K562 (cell line): ENCODE measurements around the gene NOL12. TPM values are rescaled to one million over a fixed set of nuclear protein-coding genes. Genes with fewer than 3 reads are reported as not detected.

Experiments
- DMBX1 ChIP-seq: fragments of 250-450 bp; sonication (Bioruptor Pico); IDR thresholded peaks from 2 replicates; pipeline ENCODE4 v1.8.0; 2022; ENCODE audit warnings: inconsistent platforms, mild to moderate bottlenecking, moderate library complexity, borderline replicate concordance
- EHMT2 ChIP-seq: fragments of 450-650 bp; IDR thresholded peaks from 2 replicates; pipeline ENCODE4 v1.6.1; 2018; ENCODE audit warnings: antibody characterized with exemption
- GABPB1 ChIP-seq: sonication (generic); formaldehyde crosslinking; IDR thresholded peaks from 2 replicates; pipeline ENCODE4 v1.8.0; 2022; ENCODE audit warnings: mild to moderate bottlenecking, missing genetic modification reagents
- NCOA6 ChIP-seq: fragments of 450-650 bp; IDR thresholded peaks from 2 replicates; pipeline ENCODE4 v1.6.1; 2017; ENCODE audit warnings: mild to moderate bottlenecking
- SETDB1 ChIP-seq: IDR thresholded peaks from one replicate; pipeline ENCODE4 v1.6.1; 2012; ENCODE audit warnings: low read length, control low read depth, inconsistent platforms
- TEAD2 ChIP-seq: fragments of 450-650 bp; IDR thresholded peaks from 2 replicates; pipeline ENCODE4 v1.6.1; 2016; ENCODE audit warnings: missing genetic modification characterization, control low read depth, missing compliant biosample characterization
- XRCC5 ChIP-seq: fragments of 200-400 bp; formaldehyde crosslinking; IDR thresholded peaks from 2 replicates; pipeline ENCODE4 v1.6.1; 2017; ENCODE audit warnings: low read depth, mild to moderate bottlenecking, low read length
- ZNF140 ChIP-seq: fragments of 250-450 bp; sonication (Bioruptor Pico); IDR thresholded peaks from 2 replicates; pipeline ENCODE4 v1.8.0; 2021; ENCODE audit warnings: moderate library complexity, mild to moderate bottlenecking, inconsistent platforms
- polyA plus RNA-seq, 8 experiments: library from polyadenylated mRNA; depleted of rRNA in 4 of 8; stranded (reverse) in 5 of 8; unstranded in 3 of 8; fragments of >200 nt; fragmentation: Nextera tagmentation in 2 of 8; fragmentation: Illumina TruSeq in 1 of 8; extraction: Ambion mirVana in 2 of 8; extraction: Trizol in 1 of 8; gene quantifications; 2 replicates each; pipeline versions ENCODE4 v1.2.1 to v1.2.3, GENCODE V29; 2011 to 2014; ENCODE audit warnings: inconsistent platforms in 1 of 8, missing spikeins in 1 of 8
- total RNA-seq, 7 experiments: library from RNA; depleted of rRNA in 6 of 7; stranded (reverse); fragments of >200 nt in 6 of 7; fragmentation: Illumina TruSeq in 2 of 7; extraction: Trizol in 2 of 7; gene quantifications; 2 replicates each; pipeline versions ENCODE4 v1.2.1 to v1.2.3, GENCODE V29; 2011 to 2021; ENCODE audit warnings: low replicate concordance in 1 of 7
- TF ChIP-seq, protein P1 (sequence below): fragments of 450-650 bp; conservative IDR thresholded peaks from 2 replicates; pipeline ENCODE4 v1.6.1; 2016; ENCODE audit warnings: missing genetic modification characterization, low read depth, mild to moderate bottlenecking, control low read depth, missing compliant biosample characterization
- TF ChIP-seq, protein P2 (sequence below): sonication (generic); formaldehyde crosslinking; IDR thresholded peaks from 2 replicates; pipeline ENCODE4 v1.8.0; 2023; ENCODE audit warnings: missing genetic modification reagents, mild to moderate bottlenecking, borderline replicate concordance
- TF ChIP-seq, protein P3 (sequence below): fragments of 450-650 bp; IDR thresholded peaks from one replicate; pipeline ENCODE4 v1.6.1; 2018; ENCODE audit warnings: mild to moderate bottlenecking, moderate library complexity; ENCODE audit not compliant: partially characterized antibody
- TF ChIP-seq, protein P4 (sequence below): sonication (generic); formaldehyde crosslinking; IDR thresholded peaks from 2 replicates; pipeline ENCODE4 v1.8.0; 2022; ENCODE audit warnings: missing genetic modification reagents, mild to moderate bottlenecking, borderline replicate concordance
- TF ChIP-seq, protein P5 (sequence below): sonication (generic); formaldehyde crosslinking; IDR thresholded peaks from 2 replicates; pipeline ENCODE4 v1.8.0; 2022; ENCODE audit warnings: mild to moderate bottlenecking, missing genetic modification reagents

The NOL12 gene
- total and polyA plus RNA-seq, 9 of the 15 experiments (the other 6 are each of a cell fraction or from before 2014, with no cell fraction given): 2.8 to 40.9 (median 28.5) TPM

DNA sequence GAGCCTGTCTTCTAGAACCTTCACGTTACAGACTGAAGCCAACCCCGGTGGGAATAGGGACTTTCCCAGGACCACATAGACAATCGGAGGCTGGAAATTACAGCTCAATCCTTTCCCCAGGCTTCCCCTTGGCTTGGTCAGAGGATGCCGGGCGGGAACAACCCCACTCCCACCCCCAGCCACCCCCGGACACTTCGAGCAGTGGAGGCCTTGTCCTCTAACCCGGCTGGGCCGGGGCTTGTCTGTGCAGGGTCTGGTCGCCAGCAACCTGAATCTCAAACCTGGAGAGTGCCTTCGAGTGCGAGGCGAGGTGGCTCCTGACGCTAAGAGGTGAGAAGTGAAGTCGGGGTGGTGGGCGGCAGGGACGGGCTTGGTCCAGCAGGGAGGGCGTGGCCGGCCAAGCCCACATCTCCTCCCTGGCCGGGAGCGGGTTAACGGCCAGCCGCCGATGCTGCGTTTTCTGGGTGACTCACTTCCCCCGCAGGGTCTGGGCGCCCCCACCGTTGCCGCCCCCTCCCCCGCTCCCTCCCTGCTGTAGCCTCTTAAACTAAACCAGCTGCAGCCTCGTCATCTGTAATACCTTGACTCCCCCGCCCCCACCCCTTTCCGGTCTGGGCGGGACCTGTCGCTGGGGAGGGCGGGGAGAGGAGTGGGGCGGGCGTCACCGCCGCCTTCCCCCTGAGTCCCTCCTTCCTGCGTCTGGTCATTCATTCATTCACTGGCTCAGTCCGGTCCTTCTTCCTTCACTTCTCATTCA, 9.2 kb upstream of the NOL12 start (continued):
- TF ChIP-seq, protein P1, sequence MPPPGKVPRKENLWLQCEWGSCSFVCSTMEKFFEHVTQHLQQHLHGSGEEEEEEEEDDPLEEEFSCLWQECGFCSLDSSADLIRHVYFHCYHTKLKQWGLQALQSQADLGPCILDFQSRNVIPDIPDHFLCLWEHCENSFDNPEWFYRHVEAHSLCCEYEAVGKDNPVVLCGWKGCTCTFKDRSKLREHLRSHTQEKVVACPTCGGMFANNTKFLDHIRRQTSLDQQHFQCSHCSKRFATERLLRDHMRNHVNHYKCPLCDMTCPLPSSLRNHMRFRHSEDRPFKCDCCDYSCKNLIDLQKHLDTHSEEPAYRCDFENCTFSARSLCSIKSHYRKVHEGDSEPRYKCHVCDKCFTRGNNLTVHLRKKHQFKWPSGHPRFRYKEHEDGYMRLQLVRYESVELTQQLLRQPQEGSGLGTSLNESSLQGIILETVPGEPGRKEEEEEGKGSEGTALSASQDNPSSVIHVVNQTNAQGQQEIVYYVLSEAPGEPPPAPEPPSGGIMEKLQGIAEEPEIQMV (tag): no peak
- TF ChIP-seq GABPB1 (CRISPR knock-in tag) (peak; percentile 74; the same call in 1 of the 2 replicates), NCOA6 (no peak), DMBX1 (CRISPR knock-in tag) (no peak), XRCC5 (no peak), TEAD2 (tag) (no peak), EHMT2 (no peak), ZNF140 (CRISPR knock-in tag) (no peak), SETDB1 (no peak)
- TF ChIP-seq, protein P2, sequence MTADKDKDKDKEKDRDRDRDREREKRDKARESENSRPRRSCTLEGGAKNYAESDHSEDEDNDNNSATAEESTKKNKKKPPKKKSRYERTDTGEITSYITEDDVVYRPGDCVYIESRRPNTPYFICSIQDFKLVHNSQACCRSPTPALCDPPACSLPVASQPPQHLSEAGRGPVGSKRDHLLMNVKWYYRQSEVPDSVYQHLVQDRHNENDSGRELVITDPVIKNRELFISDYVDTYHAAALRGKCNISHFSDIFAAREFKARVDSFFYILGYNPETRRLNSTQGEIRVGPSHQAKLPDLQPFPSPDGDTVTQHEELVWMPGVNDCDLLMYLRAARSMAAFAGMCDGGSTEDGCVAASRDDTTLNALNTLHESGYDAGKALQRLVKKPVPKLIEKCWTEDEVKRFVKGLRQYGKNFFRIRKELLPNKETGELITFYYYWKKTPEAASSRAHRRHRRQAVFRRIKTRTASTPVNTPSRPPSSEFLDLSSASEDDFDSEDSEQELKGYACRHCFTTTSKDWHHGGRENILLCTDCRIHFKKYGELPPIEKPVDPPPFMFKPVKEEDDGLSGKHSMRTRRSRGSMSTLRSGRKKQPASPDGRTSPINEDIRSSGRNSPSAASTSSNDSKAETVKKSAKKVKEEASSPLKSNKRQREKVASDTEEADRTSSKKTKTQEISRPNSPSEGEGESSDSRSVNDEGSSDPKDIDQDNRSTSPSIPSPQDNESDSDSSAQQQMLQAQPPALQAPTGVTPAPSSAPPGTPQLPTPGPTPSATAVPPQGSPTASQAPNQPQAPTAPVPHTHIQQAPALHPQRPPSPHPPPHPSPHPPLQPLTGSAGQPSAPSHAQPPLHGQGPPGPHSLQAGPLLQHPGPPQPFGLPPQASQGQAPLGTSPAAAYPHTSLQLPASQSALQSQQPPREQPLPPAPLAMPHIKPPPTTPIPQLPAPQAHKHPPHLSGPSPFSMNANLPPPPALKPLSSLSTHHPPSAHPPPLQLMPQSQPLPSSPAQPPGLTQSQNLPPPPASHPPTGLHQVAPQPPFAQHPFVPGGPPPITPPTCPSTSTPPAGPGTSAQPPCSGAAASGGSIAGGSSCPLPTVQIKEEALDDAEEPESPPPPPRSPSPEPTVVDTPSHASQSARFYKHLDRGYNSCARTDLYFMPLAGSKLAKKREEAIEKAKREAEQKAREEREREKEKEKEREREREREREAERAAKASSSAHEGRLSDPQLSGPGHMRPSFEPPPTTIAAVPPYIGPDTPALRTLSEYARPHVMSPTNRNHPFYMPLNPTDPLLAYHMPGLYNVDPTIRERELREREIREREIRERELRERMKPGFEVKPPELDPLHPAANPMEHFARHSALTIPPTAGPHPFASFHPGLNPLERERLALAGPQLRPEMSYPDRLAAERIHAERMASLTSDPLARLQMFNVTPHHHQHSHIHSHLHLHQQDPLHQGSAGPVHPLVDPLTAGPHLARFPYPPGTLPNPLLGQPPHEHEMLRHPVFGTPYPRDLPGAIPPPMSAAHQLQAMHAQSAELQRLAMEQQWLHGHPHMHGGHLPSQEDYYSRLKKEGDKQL (CRISPR knock-in tag): no peak
- TF ChIP-seq, protein P3, sequence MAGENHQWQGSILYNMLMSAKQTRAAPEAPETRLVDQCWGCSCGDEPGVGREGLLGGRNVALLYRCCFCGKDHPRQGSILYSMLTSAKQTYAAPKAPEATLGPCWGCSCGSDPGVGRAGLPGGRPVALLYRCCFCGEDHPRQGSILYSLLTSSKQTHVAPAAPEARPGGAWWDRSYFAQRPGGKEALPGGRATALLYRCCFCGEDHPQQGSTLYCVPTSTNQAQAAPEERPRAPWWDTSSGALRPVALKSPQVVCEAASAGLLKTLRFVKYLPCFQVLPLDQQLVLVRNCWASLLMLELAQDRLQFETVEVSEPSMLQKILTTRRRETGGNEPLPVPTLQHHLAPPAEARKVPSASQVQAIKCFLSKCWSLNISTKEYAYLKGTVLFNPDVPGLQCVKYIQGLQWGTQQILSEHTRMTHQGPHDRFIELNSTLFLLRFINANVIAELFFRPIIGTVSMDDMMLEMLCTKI: no peak
- TF ChIP-seq, protein P4, sequence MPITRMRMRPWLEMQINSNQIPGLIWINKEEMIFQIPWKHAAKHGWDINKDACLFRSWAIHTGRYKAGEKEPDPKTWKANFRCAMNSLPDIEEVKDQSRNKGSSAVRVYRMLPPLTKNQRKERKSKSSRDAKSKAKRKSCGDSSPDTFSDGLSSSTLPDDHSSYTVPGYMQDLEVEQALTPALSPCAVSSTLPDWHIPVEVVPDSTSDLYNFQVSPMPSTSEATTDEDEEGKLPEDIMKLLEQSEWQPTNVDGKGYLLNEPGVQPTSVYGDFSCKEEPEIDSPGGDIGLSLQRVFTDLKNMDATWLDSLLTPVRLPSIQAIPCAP (CRISPR knock-in tag): no peak
- TF ChIP-seq, protein P5, sequence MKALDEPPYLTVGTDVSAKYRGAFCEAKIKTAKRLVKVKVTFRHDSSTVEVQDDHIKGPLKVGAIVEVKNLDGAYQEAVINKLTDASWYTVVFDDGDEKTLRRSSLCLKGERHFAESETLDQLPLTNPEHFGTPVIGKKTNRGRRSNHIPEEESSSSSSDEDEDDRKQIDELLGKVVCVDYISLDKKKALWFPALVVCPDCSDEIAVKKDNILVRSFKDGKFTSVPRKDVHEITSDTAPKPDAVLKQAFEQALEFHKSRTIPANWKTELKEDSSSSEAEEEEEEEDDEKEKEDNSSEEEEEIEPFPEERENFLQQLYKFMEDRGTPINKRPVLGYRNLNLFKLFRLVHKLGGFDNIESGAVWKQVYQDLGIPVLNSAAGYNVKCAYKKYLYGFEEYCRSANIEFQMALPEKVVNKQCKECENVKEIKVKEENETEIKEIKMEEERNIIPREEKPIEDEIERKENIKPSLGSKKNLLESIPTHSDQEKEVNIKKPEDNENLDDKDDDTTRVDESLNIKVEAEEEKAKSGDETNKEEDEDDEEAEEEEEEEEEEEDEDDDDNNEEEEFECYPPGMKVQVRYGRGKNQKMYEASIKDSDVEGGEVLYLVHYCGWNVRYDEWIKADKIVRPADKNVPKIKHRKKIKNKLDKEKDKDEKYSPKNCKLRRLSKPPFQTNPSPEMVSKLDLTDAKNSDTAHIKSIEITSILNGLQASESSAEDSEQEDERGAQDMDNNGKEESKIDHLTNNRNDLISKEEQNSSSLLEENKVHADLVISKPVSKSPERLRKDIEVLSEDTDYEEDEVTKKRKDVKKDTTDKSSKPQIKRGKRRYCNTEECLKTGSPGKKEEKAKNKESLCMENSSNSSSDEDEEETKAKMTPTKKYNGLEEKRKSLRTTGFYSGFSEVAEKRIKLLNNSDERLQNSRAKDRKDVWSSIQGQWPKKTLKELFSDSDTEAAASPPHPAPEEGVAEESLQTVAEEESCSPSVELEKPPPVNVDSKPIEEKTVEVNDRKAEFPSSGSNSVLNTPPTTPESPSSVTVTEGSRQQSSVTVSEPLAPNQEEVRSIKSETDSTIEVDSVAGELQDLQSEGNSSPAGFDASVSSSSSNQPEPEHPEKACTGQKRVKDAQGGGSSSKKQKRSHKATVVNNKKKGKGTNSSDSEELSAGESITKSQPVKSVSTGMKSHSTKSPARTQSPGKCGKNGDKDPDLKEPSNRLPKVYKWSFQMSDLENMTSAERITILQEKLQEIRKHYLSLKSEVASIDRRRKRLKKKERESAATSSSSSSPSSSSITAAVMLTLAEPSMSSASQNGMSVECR: peak; percentile 44; the same call in 1 of the 2 replicates
